GM19035 (cell line): Measurements from ENCODE around the gene FN1.
"Not testable (repeated sequence)": the region's sequence is repeated elsewhere in the genome, so short reads cannot be mapped to it uniquely, and the experiment has no call there.

ENCODE experiments used
- ATAC-seq: cut with Tn5 transposase; IDR thresholded peaks from one replicate; pipeline ENCODE4 v1.9.1; 2021; ENCODE audit not compliant: unreplicated experiment

The FN1 gene

DNA sequence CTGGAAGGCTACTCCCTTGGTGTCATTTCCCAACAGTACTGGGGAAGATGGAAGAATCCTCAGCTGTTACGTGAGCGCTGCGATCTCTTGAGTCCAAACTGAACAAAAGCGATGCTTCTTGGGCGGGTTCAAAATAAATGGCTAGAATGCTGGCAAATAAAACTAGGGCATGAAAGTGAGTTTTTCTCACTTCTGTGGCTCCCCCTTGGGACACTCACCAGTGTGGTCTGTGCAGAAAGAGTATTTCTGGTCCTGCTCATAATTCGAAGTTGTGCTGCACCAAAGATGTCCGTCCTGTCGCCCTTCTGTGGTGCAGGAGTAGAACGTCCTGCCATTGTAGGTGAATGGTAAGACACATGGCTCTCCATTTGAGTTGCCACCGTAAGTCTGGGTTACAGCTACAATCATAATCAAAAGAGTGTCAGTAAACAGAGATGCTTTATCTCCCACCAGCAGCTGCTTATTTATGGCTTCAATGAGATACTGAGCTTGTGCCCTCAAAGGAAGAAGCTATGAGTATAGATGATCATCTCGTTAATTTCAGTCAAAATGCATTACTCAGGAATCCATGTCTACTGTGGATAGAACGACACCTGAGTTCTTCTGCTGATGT, 11.8 kb downstream of the FN1 start:
- no peak for ATAC-seq

DNA sequence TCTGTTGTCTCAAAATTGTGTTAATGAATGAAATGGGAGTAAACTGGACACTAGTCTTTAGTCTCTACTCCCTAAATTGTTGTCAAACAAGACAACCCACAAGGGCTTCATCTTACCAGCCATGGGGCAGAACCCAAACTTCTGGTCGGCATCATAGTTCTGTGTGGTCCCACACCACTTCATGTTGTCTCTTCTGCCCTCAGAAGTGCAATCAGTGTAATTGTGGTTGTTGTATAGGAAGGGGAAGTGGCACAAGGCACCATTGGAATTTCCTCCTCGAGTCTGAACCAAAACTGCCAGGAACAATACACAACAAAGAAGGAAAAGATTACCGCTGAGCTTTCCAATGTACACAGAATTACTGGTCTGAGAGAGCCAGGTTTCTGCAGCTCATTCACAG, 12.6 kb downstream of the FN1 start:
- ATAC-seq: no peak

GRCh38 chr2:215422676-215423075, 13.2 kb downstream of the FN1 start:
- no peak for ATAC-seq

DNA sequence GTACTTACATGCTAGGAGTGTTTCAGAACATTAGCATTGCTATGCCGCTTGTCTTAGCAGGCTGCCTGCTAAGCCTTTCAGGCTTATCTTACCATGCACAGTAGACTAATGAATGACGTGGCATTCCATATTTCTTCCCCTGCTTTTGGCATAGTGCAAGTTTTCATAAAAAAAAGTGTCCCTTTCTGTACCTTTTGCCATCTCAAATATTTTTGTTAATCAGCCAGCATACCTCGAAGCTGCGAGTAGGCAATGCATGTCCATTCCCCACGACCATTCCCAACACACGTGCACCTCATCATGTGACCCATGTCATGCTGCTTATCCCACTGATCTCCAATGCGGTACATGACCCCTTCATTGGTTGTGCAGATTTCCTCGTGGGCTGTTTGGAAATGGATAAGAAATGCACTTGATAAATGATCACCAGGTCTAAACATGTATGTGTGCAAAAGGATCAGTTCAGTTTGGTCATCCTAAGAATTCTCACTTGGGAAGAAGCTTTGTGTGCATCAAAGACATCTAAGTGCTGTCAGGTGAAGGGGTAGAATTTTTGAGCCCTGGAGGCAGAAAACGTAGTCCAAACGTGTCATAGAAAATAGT, 13.9 kb downstream of the FN1 start:
- ATAC-seq: no peak

DNA sequence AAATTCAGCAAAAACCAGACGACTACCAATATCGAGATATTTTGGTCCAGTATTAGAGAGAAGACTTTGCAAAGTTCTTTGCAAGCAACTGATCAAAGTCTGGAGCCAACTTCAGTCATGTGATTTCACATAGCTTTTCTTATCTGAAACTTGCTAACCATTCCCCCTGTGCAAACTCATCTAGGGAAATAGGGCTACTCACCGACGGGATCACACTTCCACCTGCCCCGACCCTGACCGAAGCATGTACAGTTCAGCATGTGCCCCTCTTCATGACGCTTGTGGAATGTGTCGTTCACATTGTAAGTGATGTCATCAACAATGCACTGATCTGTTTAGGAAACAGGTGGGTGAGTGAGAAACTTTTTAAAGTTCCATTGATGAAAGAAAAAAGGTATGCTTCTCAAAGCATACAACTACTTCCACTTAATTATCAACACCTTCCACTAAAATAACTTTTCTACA, 15.4 kb downstream of the FN1 start:
- no peak for ATAC-seq

DNA sequence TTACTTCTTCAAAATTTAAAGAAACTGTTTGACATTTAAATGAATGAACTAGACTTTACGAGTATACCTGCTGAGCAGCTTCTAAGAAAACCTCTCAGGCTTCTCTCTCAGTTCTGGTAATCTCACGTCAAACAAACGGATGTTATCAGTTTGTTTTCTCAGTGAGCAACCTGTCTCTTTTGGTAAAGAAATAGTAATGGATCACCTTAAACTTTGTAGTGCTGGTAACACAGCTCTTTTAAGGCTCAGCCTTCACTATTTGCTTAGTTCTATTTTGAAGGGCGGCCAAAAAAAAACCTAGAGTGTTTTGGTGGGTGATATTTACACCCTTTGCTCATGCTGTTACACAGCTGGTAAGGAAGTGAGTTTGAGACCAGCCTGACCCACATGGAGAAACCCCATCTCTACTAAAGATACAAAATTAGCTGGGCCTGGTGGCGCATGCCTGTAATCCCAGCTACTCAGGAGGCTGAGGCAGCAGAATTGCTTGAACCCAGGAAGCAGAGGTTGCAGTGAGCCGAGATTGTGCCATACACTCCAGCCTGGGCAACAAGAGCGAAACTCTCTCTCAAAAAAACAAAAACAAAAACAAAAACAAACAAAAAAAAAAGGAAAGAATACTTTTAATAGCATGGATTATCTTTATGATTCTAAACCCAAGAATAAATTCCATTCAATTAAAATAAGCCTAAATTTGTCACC, 15.9 kb downstream of the FN1 start:
- ATAC-seq: no peak

DNA sequence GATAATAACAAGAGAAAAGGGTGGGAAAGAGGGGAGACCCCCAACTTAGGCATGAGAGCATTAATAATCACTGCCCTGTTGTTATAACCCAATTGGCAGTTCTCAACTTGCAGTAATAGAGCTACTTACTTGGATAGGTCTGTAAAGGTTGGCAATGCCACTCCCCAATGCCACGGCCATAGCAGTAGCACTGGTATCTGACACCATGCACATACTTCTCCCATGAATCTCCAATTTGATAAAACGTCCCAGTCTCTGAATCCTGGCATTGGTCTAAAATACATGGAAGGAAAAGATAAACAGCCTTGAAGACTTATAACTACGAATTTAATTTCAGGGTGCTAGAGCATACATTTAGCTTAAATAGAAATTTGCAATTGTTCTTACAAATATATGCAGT, 16.8 kb downstream of the FN1 start:
- no peak for ATAC-seq

DNA sequence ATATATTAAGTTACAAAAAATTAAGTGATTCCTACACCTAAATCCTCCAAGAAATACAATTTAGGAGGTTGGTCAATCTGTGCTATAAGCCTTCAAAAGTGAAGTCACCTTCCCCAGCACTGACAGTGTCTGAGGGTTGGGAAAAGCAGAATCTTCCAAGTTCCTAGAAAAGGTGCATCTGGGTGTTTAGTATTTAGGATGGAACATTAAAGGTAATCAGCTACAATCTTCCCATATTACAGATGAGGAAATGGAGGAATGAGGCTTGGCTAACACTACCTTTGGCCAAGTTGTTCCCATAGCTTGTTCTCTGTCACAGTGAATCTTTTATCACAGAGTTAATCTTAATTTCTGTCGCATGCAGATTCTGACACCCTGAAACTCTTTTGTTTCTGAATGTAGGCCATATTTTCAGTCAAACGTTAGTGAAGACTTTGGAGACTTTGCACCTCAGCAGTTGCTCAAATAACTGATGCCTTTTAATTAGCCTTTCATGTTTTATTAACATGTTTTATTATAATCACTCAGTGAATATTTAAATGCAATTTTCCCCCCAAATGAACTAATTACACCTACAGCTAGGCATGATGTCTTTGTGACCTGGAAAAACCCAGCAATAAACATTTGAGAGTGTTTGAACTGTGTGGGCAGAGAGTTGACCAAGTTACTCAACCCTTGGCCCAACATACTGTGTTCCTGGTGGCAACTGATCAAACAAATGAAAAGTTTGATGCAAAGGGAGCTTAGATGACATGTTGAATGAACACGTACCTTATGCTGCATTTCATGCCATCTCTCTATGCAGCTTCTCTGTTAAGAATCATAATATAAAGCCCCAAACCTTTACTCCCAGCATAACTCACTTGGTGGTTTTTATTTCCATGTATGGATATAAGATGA, 17.6 kb downstream of the FN1 start:
- no peak for ATAC-seq

DNA sequence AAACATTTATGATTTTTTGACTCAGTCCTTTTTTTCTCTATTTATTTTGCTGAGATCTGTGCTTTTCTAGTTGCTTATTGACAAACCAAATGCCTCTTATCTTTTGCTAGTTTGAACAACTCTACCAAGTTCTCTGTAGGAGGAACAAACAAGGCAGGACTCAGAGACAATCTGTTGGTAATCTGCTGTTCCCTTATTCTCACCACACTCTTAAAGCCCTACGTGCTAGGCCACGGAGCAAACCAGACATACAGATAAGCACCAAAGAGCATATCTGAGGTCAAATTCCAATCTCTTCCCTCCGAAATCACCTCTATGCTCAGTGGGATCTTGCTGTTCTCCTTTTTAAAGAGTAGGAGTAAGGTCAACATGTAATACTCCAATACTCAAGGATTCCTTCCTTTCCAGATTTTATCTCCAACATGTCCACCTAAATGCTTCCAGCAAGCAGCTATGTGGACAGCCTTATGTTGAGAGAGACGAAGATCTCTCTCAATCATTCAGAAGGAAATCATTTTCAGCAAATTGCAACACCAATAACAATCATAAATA, 18.4 kb downstream of the FN1 start:
- ATAC-seq: no peak

GRCh38 chr2:215416656-215417055, 19.2 kb downstream of the FN1 start:
- no peak for ATAC-seq

GRCh38 chr2:215415820-215416577, 19.9 kb downstream of the FN1 start:
- no peak for ATAC-seq

GRCh38 chr2:215415218-215415617, 20.6 kb downstream of the FN1 start:
- no peak for ATAC-seq

GRCh38 chr2:215414674-215415073, 21.2 kb downstream of the FN1 start:
- no peak for ATAC-seq

DNA sequence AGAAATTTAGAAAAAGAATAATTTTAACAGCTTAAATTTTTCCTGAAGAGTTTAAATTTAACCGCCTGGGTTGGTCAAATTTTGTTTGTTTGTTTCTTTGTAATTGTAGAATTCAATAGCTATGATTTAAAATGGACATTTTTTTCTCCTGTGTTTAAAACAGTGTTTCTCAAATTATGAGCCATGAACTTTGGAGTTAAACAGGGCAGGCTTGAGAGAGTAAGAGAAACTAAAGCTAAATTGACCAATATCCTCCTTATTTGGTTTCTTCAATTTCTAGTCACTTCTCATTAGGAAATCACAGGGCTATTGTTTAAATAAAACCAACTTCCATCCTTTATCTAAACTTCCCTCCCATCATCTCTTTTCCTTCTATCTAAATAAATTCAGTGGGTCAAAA, 21.9 kb downstream of the FN1 start:
- ATAC-seq: no peak

- ATAC-seq: no peak
Measured at GRCh38 chr2:215413484-215413777, 22.4 kb downstream of the FN1 start.

GRCh38 chr2:215411941-215412743, 23.7 kb downstream of the FN1 start:
- no peak for ATAC-seq

DNA sequence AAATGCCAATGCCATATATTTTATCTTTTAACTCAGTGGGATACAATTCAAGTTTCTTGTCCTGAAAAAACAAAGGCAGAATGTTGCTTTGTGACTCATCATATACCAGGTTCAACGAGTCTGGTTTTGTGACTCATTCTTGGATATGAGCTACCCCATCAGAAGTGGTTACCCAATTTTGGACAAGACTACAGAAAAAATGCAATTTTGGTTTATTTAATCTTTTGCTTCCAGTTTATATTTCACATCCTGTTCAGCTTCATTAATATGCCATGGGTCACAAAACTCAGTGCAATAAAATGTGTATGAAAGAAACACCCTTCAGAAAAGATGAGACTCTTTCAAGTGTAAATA, 25.0 kb downstream of the FN1 start:
- no peak for ATAC-seq

- ATAC-seq: not testable (repeated sequence)
Measured at GRCh38 chr2:215410181-215410931, 25.5 kb downstream of the FN1 start.
